HG02885 (cell line): Measurements from ENCODE around the gene KDM2A.
A peak's percentile ranks its signal among the peaks of the same experiment; 100 is the strongest.

Experiments
- ATAC-seq: cut with Tn5 transposase; IDR thresholded peaks from one replicate; pipeline ENCODE4 v1.9.1; 2021; ENCODE audit warnings: mild to moderate bottlenecking; ENCODE audit not compliant: unreplicated experiment, poor library complexity

The KDM2A gene

GRCh38 chr11:67270256-67271204 lies 151.5 kb downstream of the KDM2A start:
- no peak for ATAC-seq

GRCh38 chr11:67271205-67271540 lies 152.1 kb downstream of the KDM2A start:
- no peak for ATAC-seq

GRCh38 chr11:67271541-67272284 lies 152.7 kb downstream of the KDM2A start:
- no peak for ATAC-seq

- no peak for ATAC-seq
Observed at GRCh38 chr11:67272327-67273259, 153.5 kb downstream of the KDM2A start.

GRCh38 chr11:67273260-67273990 lies 154.4 kb downstream of the KDM2A start:
- no peak for ATAC-seq

GRCh38 chr11:67274768-67275605 lies 155.9 kb downstream of the KDM2A start:
- no peak for ATAC-seq

- no peak for ATAC-seq
Observed at GRCh38 chr11:67275606-67276409, 156.7 kb downstream of the KDM2A start.

- peak; percentile 17 for ATAC-seq
Observed at GRCh38 chr11:67276781-67277230, 157.7 kb downstream of the KDM2A start.

- ATAC-seq = peak; percentile 82
Observed at GRCh38 chr11:67277231-67277961, 158.3 kb downstream of the KDM2A start.

GRCh38 chr11:67278135-67278938 lies 159.3 kb downstream of the KDM2A start:
- no peak for ATAC-seq

GRCh38 chr11:67278939-67279588 lies 160.0 kb downstream of the KDM2A start:
- ATAC-seq = no peak

- no peak for ATAC-seq
Observed at GRCh38 chr11:67279589-67280340, 160.7 kb downstream of the KDM2A start.

- no peak for ATAC-seq
Observed at GRCh38 chr11:67280341-67280787, 161.3 kb downstream of the KDM2A start.

GRCh38 chr11:67280788-67281551 lies 161.9 kb downstream of the KDM2A start:
- ATAC-seq = no peak
